ENCODE results near the gene PPTC7.

GRCh38 chr12:110575326-110575725 lies 7.8 kb downstream of the PPTC7 start:
- no peak for TF ChIP-seq POLR2A (IDR thresholded peaks at IDR 0.05)
- TF ChIP-seq CTCF (IDR thresholded peaks at IDR 0.05) = no peak
- TF ChIP-seq POLR2AphosphoS5 (IDR thresholded peaks at IDR 0.05) = no peak
